ENCODE results near the gene THAP4.

The THAP4 gene

DNA sequence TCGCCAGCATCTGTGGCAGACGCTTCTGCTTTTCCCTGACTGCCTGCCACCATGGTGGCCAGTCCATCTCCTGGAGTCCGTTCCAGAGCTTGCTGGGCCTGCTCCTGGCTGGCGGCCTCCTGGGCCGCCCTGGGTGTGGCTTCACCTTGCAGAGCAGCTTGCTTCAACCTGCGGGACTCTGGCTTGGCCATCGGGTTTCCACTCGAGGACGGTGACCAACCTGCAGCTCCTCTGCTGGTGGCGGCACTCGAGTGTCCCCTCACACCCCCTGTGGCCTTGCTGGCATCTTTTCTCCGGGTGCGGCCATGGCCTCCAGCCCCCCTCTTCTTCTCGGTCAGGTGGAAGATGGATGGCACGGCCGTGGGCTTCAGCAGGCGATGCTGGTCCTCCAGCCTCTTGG lies 3.4 kb downstream of the THAP4 start:
- Histone ChIP-seq H3K4me1 (ENCODE audit: control insufficient read depth, insufficient read depth, low read length) (peaks cover 18% of the 10 kb centered on the region), H3K27me3 (ENCODE audit: control insufficient read depth, insufficient read depth, low read length) (no peaks in the 10 kb centered on the region), H3K9ac (ENCODE audit: low read depth, low read length) (no peak overlapping the region), H3K9me3 (replicated peaks; ENCODE audit: low read length) (no peaks in the 10 kb centered on the region), H3K36me3 (ENCODE audit: insufficient read depth, low read length) (peaks cover 42% of the 10 kb centered on the region), H3K4me2 (ENCODE audit: low read length) (no peak overlapping the region), H3K4me3 (ENCODE audit: low read length) (no peak overlapping the region)

DNA sequence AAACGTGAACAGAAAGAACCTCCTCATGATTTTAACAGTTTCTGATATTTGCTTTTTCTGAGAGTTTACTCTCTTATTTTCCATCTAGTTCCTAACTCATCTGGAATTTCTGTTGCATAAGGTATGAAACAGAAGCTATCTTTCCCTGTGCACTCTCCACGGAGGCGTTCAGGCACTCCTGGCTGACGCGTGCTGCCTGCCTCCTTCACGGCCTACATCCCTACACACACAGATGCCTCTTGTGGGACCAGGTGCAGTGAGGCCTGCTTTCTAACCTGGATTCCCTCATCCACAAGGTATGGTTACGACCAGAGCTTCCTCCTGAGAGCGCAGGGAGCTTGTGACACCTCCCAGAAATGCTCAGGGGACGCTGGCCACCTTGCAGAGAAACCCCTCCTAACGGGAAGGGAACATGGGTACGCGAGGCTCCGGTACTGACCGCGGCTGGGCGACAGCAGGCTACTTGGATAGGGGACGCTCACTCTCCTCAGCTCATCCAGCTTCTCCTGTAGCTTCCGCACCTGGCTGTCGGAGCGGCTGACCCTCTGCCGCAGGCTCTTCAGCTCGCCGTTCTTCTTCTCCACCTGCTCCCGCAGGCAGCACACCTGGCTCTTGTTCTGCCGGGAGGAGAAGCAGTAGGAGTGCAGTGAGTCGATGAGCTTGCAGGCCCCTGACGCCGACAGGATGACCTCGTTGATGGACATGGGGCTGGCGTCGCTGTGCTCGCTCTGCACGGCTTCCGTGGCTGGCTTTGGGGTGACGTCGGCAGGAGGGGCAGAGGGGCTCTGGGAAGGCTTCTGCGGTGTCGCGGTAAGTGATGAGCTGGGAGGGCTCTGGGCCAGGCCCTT lies 4.3 kb downstream of the THAP4 start:
- Histone ChIP-seq H3K4me1 (ENCODE audit: control insufficient read depth, insufficient read depth, low read length) (peaks cover 15% of the 10 kb centered on the region), H3K27me3 (ENCODE audit: control insufficient read depth, insufficient read depth, low read length) (no peaks in the 10 kb centered on the region), H3K4me3 (ENCODE audit: low read length) (no peak overlapping the region), H3K9me3 (replicated peaks; ENCODE audit: low read length) (no peaks in the 10 kb centered on the region), H3K9ac (ENCODE audit: low read depth, low read length) (no peak overlapping the region), H3K36me3 (ENCODE audit: insufficient read depth, low read length) (peaks cover 48% of the 10 kb centered on the region), H3K4me2 (ENCODE audit: low read length) (no peak overlapping the region)

DNA sequence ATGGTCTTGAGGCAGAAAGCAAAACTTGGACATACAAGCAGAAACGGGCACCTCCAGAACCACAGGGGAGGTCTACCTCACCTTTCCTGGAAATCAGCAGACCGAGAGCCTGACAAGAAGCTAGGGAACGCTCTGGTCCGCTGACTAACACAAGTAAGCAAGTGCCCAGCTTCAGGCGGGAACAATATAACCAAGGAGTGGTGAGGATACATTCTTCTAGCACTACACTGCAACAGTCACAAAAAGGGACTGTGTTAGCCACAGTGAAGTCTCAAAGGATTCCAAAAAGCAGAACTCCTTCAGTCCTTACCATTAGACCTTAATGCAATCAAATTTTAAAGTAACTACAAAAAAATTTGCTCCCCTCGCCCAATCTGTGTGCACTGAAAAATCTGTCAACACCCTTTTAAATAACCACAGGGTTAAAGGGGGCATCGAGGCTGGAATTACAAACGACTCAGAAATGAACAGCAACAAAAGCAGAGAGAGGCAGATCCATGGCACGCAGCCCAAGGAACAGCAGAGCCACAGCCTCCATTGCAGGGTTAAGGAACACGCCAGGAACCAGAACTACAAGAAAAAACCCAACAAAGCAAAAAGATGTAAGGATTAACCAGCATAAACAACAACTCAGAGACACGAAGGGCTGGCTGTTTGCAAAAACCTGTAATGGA lies 7.1 kb downstream of the THAP4 start:
- no peak overlapping the region for H3K9ac ChIP-seq (ENCODE audit: low read depth, low read length)
- H3K4me1 ChIP-seq (ENCODE audit: control insufficient read depth, insufficient read depth, low read length), result peaks cover 5% of the 10 kb centered on the region
- H3K4me2 ChIP-seq (ENCODE audit: low read length), result no peak overlapping the region
- H3K9me3 ChIP-seq (replicated peaks; ENCODE audit: low read length), result no peaks in the 10 kb centered on the region
- H3K4me3 ChIP-seq (ENCODE audit: low read length), result no peak overlapping the region
- no peaks in the 10 kb centered on the region for H3K27me3 ChIP-seq (ENCODE audit: control insufficient read depth, insufficient read depth, low read length)
- peaks cover 55% of the 10 kb centered on the region for H3K36me3 ChIP-seq (ENCODE audit: insufficient read depth, low read length)

DNA sequence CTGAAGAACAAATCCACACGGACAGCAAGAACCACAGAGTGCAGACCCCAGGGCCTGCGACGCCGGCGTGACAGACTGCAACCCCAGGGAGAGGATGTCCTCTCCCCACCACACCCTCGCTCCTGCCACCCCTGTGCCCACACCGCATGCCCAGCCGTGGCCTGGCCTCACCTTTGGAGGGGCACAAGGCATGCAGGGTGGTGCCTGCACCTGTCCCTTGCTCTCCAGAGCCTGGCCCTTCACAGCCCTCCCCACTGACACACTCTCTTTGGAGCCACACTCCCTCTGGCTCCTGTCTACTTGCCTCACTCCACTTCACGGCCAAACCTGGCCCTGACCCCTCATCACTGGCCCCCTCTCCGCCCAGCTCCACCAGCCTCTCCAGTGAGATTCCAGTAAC lies 9.3 kb downstream of the THAP4 start:
- no peaks in the 10 kb centered on the region for H3K27me3 ChIP-seq (ENCODE audit: control insufficient read depth, insufficient read depth, low read length)
- no peak overlapping the region for H3K9ac ChIP-seq (ENCODE audit: low read depth, low read length)
- no peak overlapping the region for H3K4me2 ChIP-seq (ENCODE audit: low read length)
- no peak overlapping the region for H3K4me3 ChIP-seq (ENCODE audit: low read length)
- H3K9me3 ChIP-seq (replicated peaks; ENCODE audit: low read length), result no peaks in the 10 kb centered on the region
- peaks cover 2% of the 10 kb centered on the region for H3K4me1 ChIP-seq (ENCODE audit: control insufficient read depth, insufficient read depth, low read length)
- peaks cover 42% of the 10 kb centered on the region for H3K36me3 ChIP-seq (ENCODE audit: insufficient read depth, low read length)

DNA sequence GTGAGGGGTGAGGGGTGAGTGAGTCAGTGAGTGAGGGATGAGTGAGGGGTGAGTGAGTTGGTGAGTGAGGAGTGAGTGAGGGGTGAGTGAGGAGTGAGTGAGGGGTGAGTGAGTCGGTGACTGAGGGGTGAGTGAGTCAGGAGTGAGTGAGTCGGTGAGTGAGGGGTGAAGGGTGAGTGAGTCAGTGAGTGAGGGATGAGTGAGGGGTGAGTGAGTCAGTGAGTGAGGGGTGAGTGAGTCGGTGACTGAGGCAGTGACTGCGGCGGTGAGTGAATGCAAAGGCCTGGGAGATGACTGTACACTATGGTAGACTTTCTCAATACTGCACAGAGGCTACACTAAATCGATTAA lies 16.6 kb downstream of the THAP4 start:
- Histone ChIP-seq H3K4me2 (ENCODE audit: low read length) (no peak overlapping the region), H3K9ac (ENCODE audit: low read depth, low read length) (no peak overlapping the region), H3K4me1 (ENCODE audit: control insufficient read depth, insufficient read depth, low read length) (peaks cover 5% of the 10 kb centered on the region), H3K9me3 (replicated peaks; ENCODE audit: low read length) (no peaks in the 10 kb centered on the region), H3K27me3 (ENCODE audit: control insufficient read depth, insufficient read depth, low read length) (no peaks in the 10 kb centered on the region), H3K4me3 (ENCODE audit: low read length) (no peak overlapping the region), H3K36me3 (ENCODE audit: insufficient read depth, low read length) (peaks cover 20% of the 10 kb centered on the region)

DNA sequence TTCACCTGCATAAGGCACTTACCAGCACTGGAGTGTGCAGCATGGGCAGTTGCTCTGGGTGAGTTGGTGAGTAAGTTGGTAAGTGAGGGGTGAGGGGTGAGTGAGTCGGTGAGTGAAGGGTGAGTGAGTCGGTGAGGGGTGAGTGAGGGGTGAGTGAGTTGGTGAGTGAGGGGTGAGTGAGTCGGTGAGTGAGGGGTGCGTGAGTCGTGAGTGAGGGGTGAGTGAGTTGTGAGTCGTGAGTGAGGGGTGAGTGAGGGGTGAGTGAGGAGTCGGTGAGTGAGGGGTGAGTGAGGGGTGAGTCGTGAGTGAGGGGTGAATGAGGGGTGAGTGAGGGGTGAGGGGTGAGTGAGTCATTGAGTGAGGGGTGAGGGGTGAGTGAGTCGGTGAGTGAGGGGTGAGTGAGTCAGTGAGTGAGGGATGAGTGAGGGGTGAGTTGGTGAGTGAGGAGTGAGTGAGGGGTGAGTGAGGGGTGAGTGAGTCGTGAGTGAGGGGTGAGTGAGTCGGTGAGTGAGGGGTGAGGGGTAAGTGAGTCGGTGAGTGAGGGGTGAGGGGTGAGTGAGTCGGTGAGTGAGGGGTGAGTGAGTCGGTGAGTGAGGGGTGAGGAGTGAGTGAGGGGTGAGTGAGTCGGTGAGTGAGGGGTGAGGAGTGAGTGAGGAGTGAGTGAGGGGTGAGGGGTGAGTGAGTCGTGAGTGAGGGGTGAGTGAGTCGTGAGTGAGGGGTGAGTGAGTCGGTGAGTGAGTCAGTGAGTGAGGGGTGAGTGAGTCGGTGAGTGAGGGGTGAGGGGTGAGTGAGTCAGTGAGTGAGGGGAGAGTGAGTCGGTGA lies 17.1 kb downstream of the THAP4 start:
- no peak overlapping the region for H3K4me2 ChIP-seq (ENCODE audit: low read length)
- no peak overlapping the region for H3K4me3 ChIP-seq (ENCODE audit: low read length)
- H3K9me3 ChIP-seq (replicated peaks; ENCODE audit: low read length), result no peaks in the 10 kb centered on the region
- no peak overlapping the region for H3K9ac ChIP-seq (ENCODE audit: low read depth, low read length)
- peaks cover 5% of the 10 kb centered on the region for H3K4me1 ChIP-seq (ENCODE audit: control insufficient read depth, insufficient read depth, low read length)
- no peaks in the 10 kb centered on the region for H3K27me3 ChIP-seq (ENCODE audit: control insufficient read depth, insufficient read depth, low read length)
- peaks cover 17% of the 10 kb centered on the region for H3K36me3 ChIP-seq (ENCODE audit: insufficient read depth, low read length)

DNA sequence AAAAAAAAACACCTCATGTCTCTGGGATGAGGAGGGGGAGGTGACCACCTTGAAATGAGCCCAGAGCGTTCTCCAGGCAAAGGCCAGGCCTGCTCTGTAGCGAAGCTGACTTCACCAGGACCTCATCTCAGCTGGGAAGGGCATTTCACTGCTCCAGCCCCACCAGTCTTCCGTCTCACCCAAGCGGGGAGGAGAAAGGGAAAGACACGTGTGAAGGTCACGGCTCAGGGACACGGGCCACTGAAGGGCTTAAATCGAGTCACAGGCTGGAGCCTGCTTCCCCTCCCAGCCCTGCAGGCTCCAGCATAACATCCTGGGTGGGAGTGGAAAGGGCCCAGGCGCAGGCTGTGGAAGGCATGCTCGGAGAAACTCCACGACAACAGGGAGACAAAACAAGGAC lies 18.1 kb downstream of the THAP4 start:
- Histone ChIP-seq H3K27me3 (ENCODE audit: control insufficient read depth, insufficient read depth, low read length) (no peaks in the 10 kb centered on the region), H3K4me3 (ENCODE audit: low read length) (no peak overlapping the region), H3K9me3 (replicated peaks; ENCODE audit: low read length) (no peaks in the 10 kb centered on the region), H3K9ac (ENCODE audit: low read depth, low read length) (no peak overlapping the region), H3K4me1 (ENCODE audit: control insufficient read depth, insufficient read depth, low read length) (peaks cover 5% of the 10 kb centered on the region), H3K4me2 (ENCODE audit: low read length) (no peak overlapping the region), H3K36me3 (ENCODE audit: insufficient read depth, low read length) (peaks cover 13% of the 10 kb centered on the region)

DNA sequence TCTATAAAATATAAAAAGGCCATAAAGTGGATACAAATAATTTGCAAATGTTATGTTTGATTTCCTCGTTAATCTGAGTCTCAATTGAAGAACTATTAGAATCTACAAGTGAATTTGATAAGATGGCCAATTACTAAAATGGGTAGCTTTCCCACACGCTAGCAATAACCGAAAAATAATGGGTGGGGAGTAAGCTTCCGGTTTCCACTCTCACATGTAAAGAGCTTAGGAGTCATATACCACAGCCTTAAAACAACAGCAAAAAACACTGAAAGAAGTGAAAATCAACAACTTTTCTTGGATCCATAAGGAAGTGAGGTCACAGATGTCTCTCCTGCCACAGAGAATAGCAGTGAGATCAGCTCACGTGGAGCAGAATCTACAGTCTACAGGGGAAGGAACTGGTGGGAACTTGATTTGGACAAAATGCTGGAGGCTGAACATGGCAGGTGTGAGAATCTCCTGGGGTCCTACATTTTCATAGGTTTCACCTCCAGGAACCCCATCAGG lies 18.6 kb downstream of the THAP4 start:
- no peak overlapping the region for H3K4me2 ChIP-seq (ENCODE audit: low read length)
- H3K4me3 ChIP-seq (ENCODE audit: low read length), result no peak overlapping the region
- H3K4me1 ChIP-seq (ENCODE audit: control insufficient read depth, insufficient read depth, low read length), result peaks cover 5% of the 10 kb centered on the region
- peaks cover 11% of the 10 kb centered on the region for H3K36me3 ChIP-seq (ENCODE audit: insufficient read depth, low read length)
- H3K9me3 ChIP-seq (replicated peaks; ENCODE audit: low read length), result no peaks in the 10 kb centered on the region
- no peaks in the 10 kb centered on the region for H3K27me3 ChIP-seq (ENCODE audit: control insufficient read depth, insufficient read depth, low read length)
- H3K9ac ChIP-seq (ENCODE audit: low read depth, low read length), result no peak overlapping the region

DNA sequence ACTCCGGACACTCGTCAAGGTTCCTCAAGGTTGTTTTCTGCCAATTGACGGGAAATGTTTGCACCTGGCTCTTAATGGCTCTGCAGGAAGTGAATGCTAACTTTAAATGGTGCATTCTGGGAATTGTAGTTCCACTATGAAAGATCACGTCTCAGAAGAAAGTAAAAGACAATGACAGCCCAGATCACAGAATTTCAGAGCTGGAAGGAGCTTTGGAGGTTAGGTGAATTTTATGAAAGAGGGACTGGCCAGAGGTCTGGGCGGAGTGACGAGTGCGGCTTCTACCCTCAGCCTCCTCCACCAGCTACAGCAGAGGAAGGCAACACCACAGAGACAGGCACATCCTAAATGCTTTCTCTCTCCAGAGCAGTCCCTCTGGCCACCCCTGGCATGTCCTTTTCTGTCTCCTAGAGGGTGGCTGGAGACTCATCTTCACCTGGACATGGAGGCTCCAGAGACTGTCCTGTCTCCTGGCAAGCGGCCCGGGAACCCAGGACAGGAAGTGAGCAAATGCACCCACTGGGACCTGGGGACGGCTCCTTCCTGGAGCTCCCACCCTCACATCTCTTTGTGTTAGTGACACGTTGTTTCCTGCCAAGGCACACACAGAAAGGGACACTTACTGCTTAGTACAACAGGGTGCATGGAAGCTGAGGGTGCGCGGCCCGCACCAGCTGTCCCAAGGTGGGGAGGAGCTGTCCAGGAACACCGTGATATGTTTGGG lies 19.4 kb downstream of the THAP4 start:
- no peaks in the 10 kb centered on the region for H3K9me3 ChIP-seq (replicated peaks; ENCODE audit: low read length)
- H3K4me1 ChIP-seq (ENCODE audit: control insufficient read depth, insufficient read depth, low read length), result peaks cover 9% of the 10 kb centered on the region
- H3K36me3 ChIP-seq (ENCODE audit: insufficient read depth, low read length), result peaks cover 11% of the 10 kb centered on the region
- H3K27me3 ChIP-seq (ENCODE audit: control insufficient read depth, insufficient read depth, low read length), result no peaks in the 10 kb centered on the region
- H3K9ac ChIP-seq (ENCODE audit: low read depth, low read length), result no peak overlapping the region
- no peak overlapping the region for H3K4me2 ChIP-seq (ENCODE audit: low read length)
- H3K4me3 ChIP-seq (ENCODE audit: low read length), result no peak overlapping the region

DNA sequence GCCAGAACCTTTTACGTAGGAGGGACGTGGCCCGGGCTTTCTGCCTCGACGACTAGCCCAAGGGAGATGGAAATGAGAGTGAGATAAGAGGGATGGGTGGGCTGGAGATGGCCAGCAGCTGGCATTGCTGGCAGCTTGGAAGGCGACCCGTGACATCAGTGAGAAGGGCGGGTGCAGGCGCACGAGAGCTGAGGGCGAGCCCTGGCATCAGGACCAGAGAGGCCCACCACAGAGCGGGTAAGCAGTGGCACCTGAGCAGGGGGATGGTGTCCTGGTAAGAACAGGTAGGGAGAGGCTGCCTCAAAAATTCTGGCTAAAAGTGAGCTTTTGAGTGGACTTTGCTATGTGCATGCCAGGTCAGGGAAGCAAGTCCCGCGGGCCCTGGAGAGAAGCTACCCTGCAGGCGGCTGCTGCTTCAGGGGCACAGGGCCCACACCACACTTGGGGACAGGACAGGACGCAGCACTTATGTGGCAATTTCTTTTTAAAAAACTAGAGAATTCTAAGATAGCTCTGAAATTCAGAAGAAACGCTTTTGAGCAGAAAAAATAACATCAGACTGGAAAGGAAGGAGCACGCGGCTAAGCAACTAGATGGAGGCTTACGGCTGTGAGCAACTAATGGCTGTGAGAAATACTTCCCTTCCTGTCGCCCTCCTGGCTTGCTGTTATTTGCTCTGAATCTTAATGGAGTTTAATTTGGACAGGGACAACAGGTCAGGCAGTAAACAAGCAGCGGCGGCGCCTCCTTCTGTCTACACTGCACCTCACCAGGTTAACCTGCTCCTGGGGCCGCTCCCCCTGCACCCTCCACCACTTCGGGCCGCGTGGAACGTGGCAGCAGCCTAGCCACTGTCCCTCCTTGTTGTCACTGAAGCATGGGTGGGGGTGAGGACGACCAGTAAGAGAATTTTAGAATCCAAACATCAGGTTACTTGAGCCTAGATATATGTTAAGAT lies 20.5 kb downstream of the THAP4 start:
- H3K4me1 ChIP-seq (ENCODE audit: control insufficient read depth, insufficient read depth, low read length), result peaks cover 9% of the 10 kb centered on the region
- H3K36me3 ChIP-seq (ENCODE audit: insufficient read depth, low read length), result peaks cover 11% of the 10 kb centered on the region
- H3K9ac ChIP-seq (ENCODE audit: low read depth, low read length), result no peak overlapping the region
- H3K4me2 ChIP-seq (ENCODE audit: low read length), result no peak overlapping the region
- H3K9me3 ChIP-seq (replicated peaks; ENCODE audit: low read length), result no peaks in the 10 kb centered on the region
- no peaks in the 10 kb centered on the region for H3K27me3 ChIP-seq (ENCODE audit: control insufficient read depth, insufficient read depth, low read length)
- H3K4me3 ChIP-seq (ENCODE audit: low read length), result no peak overlapping the region
